ENCODE measurements around the gene TSPAN15.

DNA sequence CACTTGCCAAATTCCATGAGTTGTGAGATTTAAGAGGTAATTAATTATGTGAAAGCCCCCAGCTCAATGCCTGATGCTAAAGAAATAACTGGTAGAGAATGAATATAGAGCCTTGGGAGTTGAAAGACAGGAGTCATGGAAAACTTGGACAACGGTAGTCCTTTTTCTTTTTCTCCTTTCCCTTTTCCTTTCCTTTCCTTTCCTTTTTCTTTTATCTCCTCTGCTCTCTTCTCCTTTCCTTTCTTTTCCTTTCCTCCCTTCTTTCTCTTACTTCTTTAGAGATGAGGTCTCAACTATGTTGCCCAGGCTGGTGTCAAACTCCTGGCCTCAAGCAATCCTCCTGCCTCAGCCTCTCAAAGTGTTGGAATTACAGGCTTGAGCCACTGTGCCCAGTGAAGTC, 7.9 kb upstream of the TSPAN15 start:
- TF ChIP-seq SMAD3 (CRISPR knock-in tag; IDR thresholded peaks at IDR 0.05; ENCODE audit: borderline replicate concordance) (no peak), FOXK1 (CRISPR knock-in tag; IDR thresholded peaks at IDR 0.05) (no peak)
- TF ChIP-seq, protein P1, sequence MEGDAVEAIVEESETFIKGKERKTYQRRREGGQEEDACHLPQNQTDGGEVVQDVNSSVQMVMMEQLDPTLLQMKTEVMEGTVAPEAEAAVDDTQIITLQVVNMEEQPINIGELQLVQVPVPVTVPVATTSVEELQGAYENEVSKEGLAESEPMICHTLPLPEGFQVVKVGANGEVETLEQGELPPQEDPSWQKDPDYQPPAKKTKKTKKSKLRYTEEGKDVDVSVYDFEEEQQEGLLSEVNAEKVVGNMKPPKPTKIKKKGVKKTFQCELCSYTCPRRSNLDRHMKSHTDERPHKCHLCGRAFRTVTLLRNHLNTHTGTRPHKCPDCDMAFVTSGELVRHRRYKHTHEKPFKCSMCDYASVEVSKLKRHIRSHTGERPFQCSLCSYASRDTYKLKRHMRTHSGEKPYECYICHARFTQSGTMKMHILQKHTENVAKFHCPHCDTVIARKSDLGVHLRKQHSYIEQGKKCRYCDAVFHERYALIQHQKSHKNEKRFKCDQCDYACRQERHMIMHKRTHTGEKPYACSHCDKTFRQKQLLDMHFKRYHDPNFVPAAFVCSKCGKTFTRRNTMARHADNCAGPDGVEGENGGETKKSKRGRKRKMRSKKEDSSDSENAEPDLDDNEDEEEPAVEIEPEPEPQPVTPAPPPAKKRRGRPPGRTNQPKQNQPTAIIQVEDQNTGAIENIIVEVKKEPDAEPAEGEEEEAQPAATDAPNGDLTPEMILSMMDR (IDR thresholded peaks at IDR 0.05) = no peak

All from WTC11 (cell line).